Thyroid gland (tissue), 4 donors: ENCODE data around the gene OR7C1.
"Not testable (repeated sequence)": the region's sequence is repeated elsewhere in the genome, so short reads cannot be mapped to it uniquely, and the experiment has no call there.

Experiments used
- POLR2A ChIP-seq, 2 donors: fragments of 450-650 bp; IDR thresholded peaks; one replicate each; pipeline ENCODE4 v1.6.1; 2017; ENCODE audit warnings: antibody characterized with exemption in 2 of 2, mild to moderate bottlenecking in 2 of 2, moderate library complexity in 1 of 2
- TF ChIP-seq, protein P1 (sequence below), 6 experiments: fragments of 200-600 bp in 3 of 6; fragments of 450-650 bp in 3 of 6; sonication (generic) in 3 of 6; IDR thresholded peaks; one replicate each; pipeline ENCODE4 v1.5.1; 2016 to 2019; ENCODE audit warnings: antibody characterized with exemption in 6 of 6, mild to moderate bottlenecking in 2 of 6, inconsistent platforms in 1 of 6, moderate library complexity in 1 of 6

DNA sequence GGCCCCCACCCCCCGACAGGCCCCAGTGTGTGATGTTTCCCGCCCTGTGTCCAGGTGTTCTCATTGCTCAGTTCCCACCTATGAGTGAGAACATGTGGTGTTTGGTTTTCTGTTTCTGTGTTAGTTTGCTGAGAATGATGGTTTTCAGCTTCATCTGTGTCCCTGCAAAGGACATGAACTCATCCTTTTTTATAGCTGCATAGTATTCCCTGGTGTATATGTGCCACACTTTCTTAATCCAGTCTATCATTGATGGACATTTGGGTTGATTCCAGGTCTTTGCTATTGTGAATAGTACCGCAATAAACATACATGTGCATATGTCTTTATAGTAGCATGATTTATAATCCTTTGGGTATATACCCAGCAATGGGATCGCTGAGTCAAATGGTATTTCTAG lies 57.3 kb downstream of the OR7C1 start:
- TF ChIP-seq, protein P1, sequence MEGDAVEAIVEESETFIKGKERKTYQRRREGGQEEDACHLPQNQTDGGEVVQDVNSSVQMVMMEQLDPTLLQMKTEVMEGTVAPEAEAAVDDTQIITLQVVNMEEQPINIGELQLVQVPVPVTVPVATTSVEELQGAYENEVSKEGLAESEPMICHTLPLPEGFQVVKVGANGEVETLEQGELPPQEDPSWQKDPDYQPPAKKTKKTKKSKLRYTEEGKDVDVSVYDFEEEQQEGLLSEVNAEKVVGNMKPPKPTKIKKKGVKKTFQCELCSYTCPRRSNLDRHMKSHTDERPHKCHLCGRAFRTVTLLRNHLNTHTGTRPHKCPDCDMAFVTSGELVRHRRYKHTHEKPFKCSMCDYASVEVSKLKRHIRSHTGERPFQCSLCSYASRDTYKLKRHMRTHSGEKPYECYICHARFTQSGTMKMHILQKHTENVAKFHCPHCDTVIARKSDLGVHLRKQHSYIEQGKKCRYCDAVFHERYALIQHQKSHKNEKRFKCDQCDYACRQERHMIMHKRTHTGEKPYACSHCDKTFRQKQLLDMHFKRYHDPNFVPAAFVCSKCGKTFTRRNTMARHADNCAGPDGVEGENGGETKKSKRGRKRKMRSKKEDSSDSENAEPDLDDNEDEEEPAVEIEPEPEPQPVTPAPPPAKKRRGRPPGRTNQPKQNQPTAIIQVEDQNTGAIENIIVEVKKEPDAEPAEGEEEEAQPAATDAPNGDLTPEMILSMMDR (IDR thresholded peaks at IDR 0.05), result not testable (repeated sequence)
- not testable (repeated sequence) for TF ChIP-seq POLR2A (IDR thresholded peaks at IDR 0.05)
